Bronchial epithelial cell (primary cell): ENCODE results near the gene SRGAP3. TPM values are rescaled to one million over a fixed set of nuclear protein-coding genes. Genes with fewer than 3 reads are reported as not detected.
"Not testable (repeated sequence)": the region's sequence is repeated elsewhere in the genome, so short reads cannot be mapped to it uniquely, and the experiment has no call there.

Source experiments
- DNase-seq: peaks from one replicate; pipeline ENCODE4 v3.0.0-alpha.2; 2010; ENCODE audit warnings: low read depth
- FAIRE-seq: peaks from 2 replicates; lab custom pipeline; 2011; peaks lifted over from hg19 to GRCh38; lab: Jason Lieb, UNC
- H3K27me3 ChIP-seq: 2 replicates; pipeline ENCODE4 v1.5.1; 2011; ENCODE audit warnings: low read length; ENCODE audit not compliant: control insufficient read depth, insufficient read depth
- H3K36me3 ChIP-seq: 2 replicates; pipeline ENCODE4 v1.5.1; 2011; ENCODE audit warnings: low read length; ENCODE audit not compliant: control insufficient read depth, insufficient read depth
- H3K4me3 ChIP-seq: 2 replicates; pipeline ENCODE4 v1.5.1; 2011; ENCODE audit warnings: mild to moderate bottlenecking, low read depth, low read length, control low read depth
- total RNA-seq: library from RNA; depleted of rRNA; stranded (reverse); fragments of >200 nt; gene quantifications from 2 replicates; pipeline ENCODE4 v1.2.1, GENCODE V29; 2014
- TF ChIP-seq, protein P1 (sequence below): IDR thresholded peaks from 2 replicates; pipeline ENCODE4 v1.5.1; 2011; ENCODE audit warnings: mild to moderate bottlenecking, moderate library complexity, low read length, control low read depth, inconsistent platforms; ENCODE audit not compliant: insufficient read depth, severe bottlenecking

The SRGAP3 gene
- total RNA-seq, 1 donor from 2014 or later = 30.5 TPM

DNA sequence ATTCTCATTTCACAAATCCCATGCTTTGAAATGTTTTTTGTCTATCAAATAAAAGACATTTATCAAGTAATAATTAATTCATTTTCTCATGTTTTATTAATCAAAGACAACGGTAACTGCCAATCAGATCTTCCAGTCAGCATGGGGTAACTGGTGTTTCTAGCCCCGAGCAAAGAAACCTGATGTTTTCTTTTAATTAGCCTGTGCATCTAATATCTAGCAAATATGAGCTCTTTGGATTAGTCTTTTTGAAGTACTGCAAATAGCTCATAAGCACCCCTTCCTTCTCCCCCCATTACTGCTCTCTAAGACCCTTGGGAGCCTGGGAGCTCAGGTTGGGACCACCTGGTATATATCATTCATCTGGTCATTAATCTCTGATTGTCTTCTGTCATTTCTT, 43.1 kb upstream of the SRGAP3 start:
- no peak for FAIRE-seq
- H3K4me3 ChIP-seq = no peak overlapping the region
- TF ChIP-seq, protein P1, sequence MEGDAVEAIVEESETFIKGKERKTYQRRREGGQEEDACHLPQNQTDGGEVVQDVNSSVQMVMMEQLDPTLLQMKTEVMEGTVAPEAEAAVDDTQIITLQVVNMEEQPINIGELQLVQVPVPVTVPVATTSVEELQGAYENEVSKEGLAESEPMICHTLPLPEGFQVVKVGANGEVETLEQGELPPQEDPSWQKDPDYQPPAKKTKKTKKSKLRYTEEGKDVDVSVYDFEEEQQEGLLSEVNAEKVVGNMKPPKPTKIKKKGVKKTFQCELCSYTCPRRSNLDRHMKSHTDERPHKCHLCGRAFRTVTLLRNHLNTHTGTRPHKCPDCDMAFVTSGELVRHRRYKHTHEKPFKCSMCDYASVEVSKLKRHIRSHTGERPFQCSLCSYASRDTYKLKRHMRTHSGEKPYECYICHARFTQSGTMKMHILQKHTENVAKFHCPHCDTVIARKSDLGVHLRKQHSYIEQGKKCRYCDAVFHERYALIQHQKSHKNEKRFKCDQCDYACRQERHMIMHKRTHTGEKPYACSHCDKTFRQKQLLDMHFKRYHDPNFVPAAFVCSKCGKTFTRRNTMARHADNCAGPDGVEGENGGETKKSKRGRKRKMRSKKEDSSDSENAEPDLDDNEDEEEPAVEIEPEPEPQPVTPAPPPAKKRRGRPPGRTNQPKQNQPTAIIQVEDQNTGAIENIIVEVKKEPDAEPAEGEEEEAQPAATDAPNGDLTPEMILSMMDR = no peak

DNA sequence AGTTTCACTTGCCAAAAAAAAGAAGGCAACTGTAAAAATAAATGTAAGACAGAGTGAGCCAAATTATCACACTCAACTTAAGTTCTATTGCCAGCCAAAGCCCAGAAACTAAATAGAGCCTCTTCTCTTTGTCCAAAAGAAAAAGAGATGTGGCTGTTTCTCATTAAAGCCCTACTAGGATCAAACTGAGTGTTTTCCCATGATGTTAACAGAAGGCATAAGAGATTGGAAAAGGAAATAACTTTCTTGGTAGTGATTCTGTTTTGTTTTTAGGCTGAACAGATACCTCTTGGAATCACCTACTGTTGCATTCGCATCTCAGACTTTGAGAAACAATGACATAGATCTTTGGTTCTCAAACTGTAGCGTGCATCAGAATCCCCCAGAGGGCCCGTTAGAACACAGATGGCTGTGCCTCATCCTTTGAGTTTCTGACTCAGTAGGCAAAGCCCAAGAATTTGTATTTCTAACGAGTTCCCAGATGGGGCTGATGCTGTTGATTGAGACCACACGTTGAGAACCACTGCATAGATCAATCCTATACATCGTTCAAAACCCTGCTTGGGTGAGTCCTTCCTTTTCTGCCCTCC, 42.5 kb upstream of the SRGAP3 start:
- no peaks in the 10 kb centered on the region for H3K36me3 ChIP-seq
- TF ChIP-seq, protein P1 = no peak
- H3K27me3 ChIP-seq = no peaks in the 10 kb centered on the region
- DNase-seq = no peak
- no peak for FAIRE-seq
- H3K4me3 ChIP-seq = no peak overlapping the region

More for the DNA sequence above, 43.1 kb upstream of the SRGAP3 start:
- Histone ChIP-seq H3K27me3 (no peaks in the 10 kb centered on the region), H3K36me3 (no peaks in the 10 kb centered on the region)
- DNase-seq = no peak

GRCh38 chr3:9290566-9290965, 41.1 kb upstream of the SRGAP3 start:
- DNase-seq (no peak), FAIRE-seq (no peak)
- TF ChIP-seq, protein P1 = no peak
- H3K4me3 ChIP-seq = no peak overlapping the region
- no peaks in the 10 kb centered on the region for H3K27me3 ChIP-seq
- no peaks in the 10 kb centered on the region for H3K36me3 ChIP-seq

DNA sequence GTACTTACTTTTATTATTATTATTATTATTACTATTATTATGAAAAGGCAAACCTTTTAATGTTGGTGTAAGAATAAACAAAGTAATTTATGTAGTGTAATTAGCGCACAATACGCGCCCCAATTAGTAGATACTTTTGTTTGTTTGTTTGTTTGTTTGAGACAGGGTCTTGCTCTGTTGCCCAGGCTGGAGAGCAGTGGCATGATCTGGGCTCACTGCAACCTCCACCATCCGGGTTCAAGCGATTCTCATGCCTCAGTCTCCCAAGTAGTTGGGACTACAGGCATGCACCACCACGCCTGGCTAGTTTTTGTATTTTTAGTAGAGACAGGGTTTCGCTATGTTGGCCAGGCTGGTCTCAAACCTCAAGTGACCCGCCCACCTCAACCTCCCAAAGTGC, 32.1 kb upstream of the SRGAP3 start:
- not testable (repeated sequence) for DNase-seq, FAIRE-seq, H3K36me3 ChIP-seq, H3K27me3 ChIP-seq, H3K4me3 ChIP-seq

DNA sequence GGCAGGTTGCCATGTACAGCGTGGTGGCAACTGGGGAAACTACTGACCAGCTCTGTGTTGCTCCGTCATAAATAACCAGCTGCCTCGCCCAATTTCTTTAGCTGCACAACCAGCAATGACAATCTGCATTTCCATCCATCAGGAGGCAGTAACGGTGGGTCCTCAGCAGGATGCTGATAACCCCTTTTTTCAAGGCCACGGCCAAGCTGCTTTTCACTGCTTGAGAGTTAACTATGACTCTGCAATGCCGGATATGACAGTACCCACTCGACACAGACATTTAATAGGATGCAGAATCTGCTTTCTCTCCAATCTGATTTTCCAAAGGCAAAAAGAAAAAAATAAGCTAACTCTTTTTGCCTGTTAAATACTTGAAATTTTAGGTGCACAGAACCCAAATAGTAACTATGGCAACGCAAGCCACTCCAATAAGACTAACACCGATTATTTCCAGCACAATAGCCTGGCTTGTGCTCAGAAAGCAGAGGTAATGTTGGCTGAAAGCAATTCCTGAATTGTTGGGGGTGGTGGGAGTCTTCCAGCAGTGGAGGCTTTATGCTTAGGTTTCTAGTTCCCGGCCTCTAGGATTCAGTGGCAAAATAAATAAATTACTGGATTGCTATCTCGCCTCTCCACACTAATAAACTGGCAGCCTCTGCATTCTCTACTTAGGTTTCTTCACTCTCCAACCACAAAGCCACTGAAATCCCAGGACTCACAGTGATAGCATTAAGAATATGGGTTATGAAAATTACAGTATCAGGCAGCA, 31.2 kb upstream of the SRGAP3 start:
- TF ChIP-seq, protein P1 = no peak
- FAIRE-seq = no peak
- Histone ChIP-seq H3K36me3 (no peaks in the 10 kb centered on the region), H3K4me3 (no peak overlapping the region), H3K27me3 (no peaks in the 10 kb centered on the region)
- DNase-seq = peak; percentile 29

- TF ChIP-seq, protein P1 = no peak
- FAIRE-seq (peak; percentile 13), DNase-seq (peak; percentile 61)
- Histone ChIP-seq H3K4me3 (no peak overlapping the region), H3K36me3 (no peaks in the 10 kb centered on the region), H3K27me3 (no peaks in the 10 kb centered on the region)
Observed at GRCh38 chr3:9279966-9280365, 30.5 kb upstream of the SRGAP3 start.
